Naive thymus-derived CD4-positive, alpha-beta T cell (primary cell): Measurements from ENCODE around the gene GPC1. TPM values are rescaled to one million over a fixed set of nuclear protein-coding genes. Genes with fewer than 3 reads are reported as not detected.

Experiments used
- ATAC-seq: fragments of 150-1000 bp; cut with Tn5 transposase; 2 replicates; pipeline ENCODE4 v1.10.0; 2021; ENCODE audit warnings: mild to moderate bottlenecking, moderate library complexity
- CTCF ChIA-PET: fragments of 350-600 bp; sonication (Branson Sonifier 250); formaldehyde crosslinking; loops from one replicate; lab custom pipeline; 2021; ENCODE audit warnings: antibody characterized with exemption; lab: Charles Lee
- POLR2A ChIA-PET: fragments of 350-600 bp; sonication (Branson Sonifier 250); formaldehyde crosslinking; loops from one replicate; lab custom pipeline; 2021; ENCODE audit warnings: antibody characterized with exemption, inconsistent platforms; lab: Charles Lee
- DNase-seq, 9 donors: peaks; one replicate each; pipeline versions ENCODE4 v3.0.0 to v3.0.0-alpha.2; 2020 to 2022; ENCODE audit warnings: mixed read lengths in 1 of 9
- H3K27ac ChIP-seq: one replicate; pipeline ENCODE4 v1.7.0; 2013; ENCODE audit warnings: mild to moderate bottlenecking, low read depth, low read length, moderate library complexity
- H3K27me3 ChIP-seq, 2 donors: one replicate each; pipeline ENCODE4 v1.7.0; 2013; ENCODE audit warnings: low read length in 2 of 2, mild to moderate bottlenecking in 2 of 2, moderate library complexity in 2 of 2; ENCODE audit not compliant: control insufficient read depth in 2 of 2, insufficient read depth in 2 of 2
- H3K36me3 ChIP-seq, 3 experiments: 1 replicate in 2 of 3; 2 replicates in 1 of 3; pipeline ENCODE4 v1.7.0; 2013; ENCODE audit warnings: low read length in 3 of 3, mild to moderate bottlenecking in 3 of 3, moderate library complexity in 1 of 3; ENCODE audit not compliant: insufficient read depth in 3 of 3, control insufficient read depth in 2 of 3
- H3K4me1 ChIP-seq, 2 donors: one replicate each; pipeline ENCODE4 v1.7.0; 2013; ENCODE audit warnings: low read length in 2 of 2, mild to moderate bottlenecking in 2 of 2, moderate library complexity in 1 of 2; ENCODE audit not compliant: control insufficient read depth in 2 of 2, insufficient read depth in 2 of 2
- H3K4me3 ChIP-seq: 2 replicates; pipeline ENCODE4 v1.7.0; 2013; ENCODE audit warnings: mild to moderate bottlenecking, low read length
- H3K9me3 ChIP-seq, 3 experiments: 1 replicate in 2 of 3; 2 replicates in 1 of 3; pipeline ENCODE4 v1.7.0; 2013; ENCODE audit warnings: low read length in 3 of 3; ENCODE audit not compliant: control insufficient read depth in 2 of 3
- H3K27ac Mint-ChIP-seq, 9 donors: one replicate each; pipeline ENCODE4 v1.8.0; 2020 to 2022; ENCODE audit warnings: mixed read lengths in 9 of 9, mild to moderate bottlenecking in 8 of 9, moderate library complexity in 5 of 9, inconsistent platforms in 2 of 9
- H3K27me3 Mint-ChIP-seq, 5 donors: one replicate each; pipeline ENCODE4 v1.8.0; 2021 to 2022; ENCODE audit warnings: mixed read lengths in 5 of 5, mild to moderate bottlenecking in 1 of 5
- H3K36me3 Mint-ChIP-seq, 5 donors: one replicate each; pipeline ENCODE4 v1.8.0; 2020 to 2022; ENCODE audit warnings: mixed read lengths in 5 of 5, mild to moderate bottlenecking in 3 of 5, inconsistent platforms in 1 of 5
- H3K4me1 Mint-ChIP-seq, 7 donors: one replicate each; pipeline ENCODE4 v1.8.0; 2020 to 2022; ENCODE audit warnings: mixed read lengths in 7 of 7, mild to moderate bottlenecking in 3 of 7, inconsistent platforms in 1 of 7
- H3K4me3 Mint-ChIP-seq, 10 donors: one replicate each; pipeline ENCODE4 v1.8.0; 2020 to 2022; ENCODE audit warnings: mild to moderate bottlenecking in 10 of 10, mixed read lengths in 10 of 10, moderate library complexity in 6 of 10, inconsistent platforms in 2 of 10
- H3K9me3 Mint-ChIP-seq, 11 donors: one replicate each; pipeline ENCODE4 v1.8.0; 2020 to 2022; ENCODE audit warnings: mixed read lengths in 11 of 11, mild to moderate bottlenecking in 4 of 11, inconsistent platforms in 1 of 11, moderate library complexity in 1 of 11
- intact Hi-C, 2 donors: fragments of 100-400 bp; cut with micrococcal nuclease; formaldehyde crosslinking; loops; one replicate each; pipeline ENCODE4 v1.15.1; 2023
- polyA plus RNA-seq, 2 donors: library from polyadenylated mRNA; unstranded; fragments of 300-500 nt; fragmentation: Illumina TruSeq; gene quantifications; one replicate each; pipeline ENCODE4 v1.2.3, GENCODE V29; 2021
- total RNA-seq, 6 experiments: library from RNA in 5 of 6; stranded (reverse) in 5 of 6; gene quantifications; 1 replicate in 5 of 6; 2 replicates in 1 of 6; pipeline ENCODE4 v1.2.3 and lab custom pipeline; 2021 to 2026

The GPC1 gene
- total and polyA plus RNA-seq, 7 experiments from 2014 or later, result 0.08 to 4.5 (median 0.68) TPM; not detected in 1

- Mint-ChIP-seq H3K4me3 (no peak overlapping the region), H3K27ac (no peak overlapping the region), H3K4me1 (peaks cover 0 to 9% (median 8%) of the 10 kb centered on the region in 7 donors), H3K27me3 (peaks cover 8 to 26% (median 12%) of the 10 kb centered on the region in 5 donors), H3K36me3 (no peaks in the 10 kb centered on the region), H3K9me3 (peaks cover 0 to 3% (median 0%) of the 10 kb centered on the region in 11 donors)
- no peaks in the 10 kb centered on the region for H3K4me1 ChIP-seq
- H3K36me3 ChIP-seq, result no peaks in the 10 kb centered on the region
- intact Hi-C loops, result no loop called here
- H3K27me3 ChIP-seq, result peaks cover 0 to 13% of the 10 kb centered on the region in 2 donors
- H3K4me3 ChIP-seq, result no peak overlapping the region
- ATAC-seq (no peak), DNase-seq (no peak)
- POLR2A ChIA-PET, result no interaction called here
- CTCF ChIA-PET, result no interaction called here
- H3K9me3 ChIP-seq, result no peaks in the 10 kb centered on the region
- H3K27ac ChIP-seq, result no peak overlapping the region
Measured at GRCh38 chr2:240458900-240459391, 23.5 kb downstream of the GPC1 start.

- ATAC-seq (no peak), DNase-seq (no peak)
- no peaks in the 10 kb centered on the region for H3K9me3 ChIP-seq
- H3K4me3 Mint-ChIP-seq, result no peak overlapping the region
- H3K4me1 ChIP-seq, result no peaks in the 10 kb centered on the region
- peaks cover 0 to 7% of the 10 kb centered on the region in 2 donors for H3K27me3 ChIP-seq
- H3K27ac ChIP-seq, result no peak overlapping the region
- no peaks in the 10 kb centered on the region for H3K36me3 ChIP-seq
- intact Hi-C loops, result no loop called here
- no peak overlapping the region for H3K4me3 ChIP-seq
- H3K4me1 Mint-ChIP-seq, result peaks cover 0 to 7% (median 4%) of the 10 kb centered on the region in 7 donors
- ChIA-PET POLR2A (no interaction called here), CTCF (no interaction called here)
- H3K9me3 Mint-ChIP-seq, result peaks cover 0 to 3% (median 0%) of the 10 kb centered on the region in 11 donors
- H3K36me3 Mint-ChIP-seq, result no peaks in the 10 kb centered on the region
- no peak overlapping the region for H3K27ac Mint-ChIP-seq
- H3K27me3 Mint-ChIP-seq, result peaks cover 5 to 19% (median 5%) of the 10 kb centered on the region in 5 donors
Measured at GRCh38 chr2:240459401-240460252, 24.2 kb downstream of the GPC1 start.

DNA sequence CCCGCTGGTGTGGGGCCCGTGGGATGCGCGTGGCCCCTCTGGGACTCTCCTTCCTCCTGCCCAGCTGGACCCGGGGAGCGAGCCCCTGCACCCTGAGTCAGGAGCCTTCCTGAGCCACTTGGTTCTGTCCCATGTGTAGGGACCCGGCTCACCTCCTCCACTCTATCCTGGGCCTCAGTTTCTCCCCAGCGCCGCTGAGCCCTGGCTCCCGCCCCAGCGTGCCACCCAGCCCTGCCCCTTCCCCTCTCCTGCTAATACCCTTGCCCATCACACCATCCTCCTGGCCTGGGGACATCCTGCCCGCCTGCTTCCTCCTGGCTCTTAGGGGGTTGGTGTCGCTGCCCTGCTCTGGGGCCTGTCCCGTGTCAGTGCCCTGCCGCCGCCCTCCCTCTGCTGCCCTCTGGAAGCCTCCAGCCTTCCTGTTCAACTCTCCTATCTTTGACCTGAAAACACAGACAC lies 24.8 kb downstream of the GPC1 start:
- H3K27me3 ChIP-seq, result peaks cover 0 to under 1% of the 10 kb centered on the region in 2 donors
- no peaks in the 10 kb centered on the region for H3K9me3 ChIP-seq
- POLR2A ChIA-PET, result no interaction called here
- Mint-ChIP-seq H3K36me3 (no peaks in the 10 kb centered on the region), H3K4me1 (peaks cover 0 to 3% (median 0%) of the 10 kb centered on the region in 7 donors), H3K27me3 (peaks cover 0 to 14% (median 0%) of the 10 kb centered on the region in 5 donors), H3K9me3 (no peaks in the 10 kb centered on the region), H3K27ac (no peak overlapping the region), H3K4me3 (no peak overlapping the region)
- H3K27ac ChIP-seq, result no peak overlapping the region
- H3K36me3 ChIP-seq, result no peaks in the 10 kb centered on the region
- H3K4me1 ChIP-seq, result no peaks in the 10 kb centered on the region
- H3K4me3 ChIP-seq, result no peak overlapping the region
- intact Hi-C loops, result no loop called here
- CTCF ChIA-PET, result no interaction called here
- ATAC-seq, result no peak
- DNase-seq, result no peak

DNA sequence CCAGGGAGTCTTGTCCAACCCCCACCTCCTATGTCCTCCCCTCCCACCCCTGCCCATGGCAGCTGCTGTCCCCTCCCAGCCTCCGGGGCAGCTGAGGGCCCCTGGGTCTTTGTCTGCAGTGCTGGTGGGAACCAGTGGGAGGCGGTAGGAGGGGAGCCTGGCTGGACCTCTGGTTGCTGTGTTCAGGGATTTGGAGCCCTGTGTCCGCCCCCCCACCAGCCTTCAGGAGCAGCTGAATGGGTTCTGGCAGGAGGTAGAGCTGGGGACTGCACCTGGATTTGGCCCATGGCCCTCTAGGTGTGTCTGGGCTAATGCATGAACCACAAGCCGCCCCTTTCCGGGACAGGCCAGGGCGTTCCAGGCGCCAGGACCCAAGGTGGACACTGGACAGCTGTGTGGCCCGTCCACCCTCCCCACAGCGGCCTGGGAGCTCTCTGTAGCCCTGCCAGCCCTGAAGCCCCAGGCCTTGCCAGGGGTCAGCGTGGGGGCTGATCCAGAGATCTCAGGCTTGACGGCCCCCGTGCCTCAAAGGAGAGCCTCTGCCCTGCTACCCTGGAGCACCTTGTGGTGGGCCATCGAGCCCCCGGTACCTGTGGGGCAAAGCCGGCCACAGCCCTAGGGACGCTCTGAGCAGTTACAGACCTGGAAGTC lies 25.4 kb downstream of the GPC1 start:
- ATAC-seq, result no peak
- Mint-ChIP-seq H3K36me3 (no peaks in the 10 kb centered on the region), H3K27me3 (peaks cover 0 to 10% (median 0%) of the 10 kb centered on the region in 5 donors), H3K4me3 (no peak overlapping the region), H3K9me3 (no peaks in the 10 kb centered on the region), H3K27ac (no peak overlapping the region), H3K4me1 (no peaks in the 10 kb centered on the region)
- no peaks in the 10 kb centered on the region for H3K4me1 ChIP-seq
- ChIA-PET CTCF (no interaction called here), POLR2A (no interaction called here)
- H3K36me3 ChIP-seq, result no peaks in the 10 kb centered on the region
- intact Hi-C loops, result no loop called here
- no peak overlapping the region for H3K27ac ChIP-seq
- no peaks in the 10 kb centered on the region for H3K27me3 ChIP-seq
- no peak for DNase-seq
- no peak overlapping the region for H3K4me3 ChIP-seq
- no peaks in the 10 kb centered on the region for H3K9me3 ChIP-seq

DNA sequence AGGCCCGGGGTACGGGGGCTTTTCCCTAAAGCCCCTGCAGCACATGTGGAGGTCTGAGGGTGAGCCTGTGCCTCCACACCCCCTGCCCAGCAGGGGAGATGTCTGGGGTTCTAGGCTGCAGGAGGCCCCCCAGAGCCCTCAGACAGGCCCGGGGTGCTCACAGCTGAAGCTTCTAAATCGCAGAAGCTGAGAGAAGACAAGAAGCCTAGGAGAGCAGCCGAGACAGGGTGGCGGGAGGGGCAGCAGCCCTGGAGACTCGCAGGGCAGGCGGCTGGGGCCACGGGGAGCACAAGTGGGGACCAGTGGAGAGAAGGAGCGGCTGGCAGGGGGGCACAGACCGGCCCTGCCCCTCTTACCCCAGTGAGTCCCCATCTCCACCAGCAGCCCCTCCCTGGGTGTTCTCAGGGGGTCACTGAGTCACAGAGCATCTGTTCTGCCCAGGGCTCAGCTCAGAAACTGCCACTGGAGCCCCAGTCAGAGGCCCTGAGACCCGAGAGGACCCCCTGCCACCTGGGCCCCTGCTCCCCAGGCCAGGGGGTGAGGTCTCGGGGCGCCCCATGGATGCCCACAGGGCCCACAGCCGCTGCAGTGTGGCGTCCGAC lies 26.1 kb downstream of the GPC1 start:
- Mint-ChIP-seq H3K27ac (no peak overlapping the region), H3K27me3 (peaks cover 0 to 7% (median 0%) of the 10 kb centered on the region in 5 donors), H3K36me3 (no peaks in the 10 kb centered on the region), H3K4me1 (no peaks in the 10 kb centered on the region), H3K9me3 (no peaks in the 10 kb centered on the region), H3K4me3 (no peak overlapping the region)
- Histone ChIP-seq H3K36me3 (no peaks in the 10 kb centered on the region), H3K4me3 (no peak overlapping the region), H3K27me3 (no peaks in the 10 kb centered on the region), H3K4me1 (no peaks in the 10 kb centered on the region), H3K9me3 (no peaks in the 10 kb centered on the region), H3K27ac (no peak overlapping the region)
- ChIA-PET POLR2A (no interaction called here), CTCF (no interaction called here)
- peak in 1 of 9 donors; percentile 3 for DNase-seq
- ATAC-seq, result no peak
- intact Hi-C loops, result no loop called here

DNA sequence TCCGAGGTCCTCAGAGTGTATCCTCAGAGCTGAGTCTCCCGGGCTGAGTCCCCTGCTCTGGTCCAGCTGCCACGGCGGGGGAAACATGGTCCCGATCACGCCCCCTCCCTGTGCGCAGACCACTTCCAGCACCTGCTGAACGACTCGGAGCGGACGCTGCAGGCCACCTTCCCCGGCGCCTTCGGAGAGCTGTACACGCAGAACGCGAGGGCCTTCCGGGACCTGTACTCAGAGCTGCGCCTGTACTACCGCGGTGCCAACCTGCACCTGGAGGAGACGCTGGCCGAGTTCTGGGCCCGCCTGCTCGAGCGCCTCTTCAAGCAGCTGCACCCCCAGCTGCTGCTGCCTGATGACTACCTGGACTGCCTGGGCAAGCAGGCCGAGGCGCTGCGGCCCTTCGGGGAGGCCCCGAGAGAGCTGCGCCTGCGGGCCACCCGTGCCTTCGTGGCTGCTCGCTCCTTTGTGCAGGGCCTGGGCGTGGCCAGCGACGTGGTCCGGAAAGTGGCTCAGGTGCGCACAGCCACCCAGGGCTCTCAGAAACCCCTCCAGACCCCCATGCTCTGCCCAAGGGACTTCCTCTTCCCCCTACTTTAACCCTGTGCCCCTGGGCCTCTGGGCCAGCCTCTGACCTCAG lies 26.7 kb downstream of the GPC1 start:
- Histone ChIP-seq H3K4me1 (no peaks in the 10 kb centered on the region), H3K27ac (no peak overlapping the region), H3K4me3 (no peak overlapping the region), H3K9me3 (no peaks in the 10 kb centered on the region), H3K27me3 (no peaks in the 10 kb centered on the region), H3K36me3 (no peaks in the 10 kb centered on the region)
- CTCF ChIA-PET, result no interaction called here
- no peak overlapping the region for H3K4me3 Mint-ChIP-seq
- H3K36me3 Mint-ChIP-seq, result no peaks in the 10 kb centered on the region
- H3K9me3 Mint-ChIP-seq, result no peaks in the 10 kb centered on the region
- H3K27ac Mint-ChIP-seq, result no peak overlapping the region
- DNase-seq (peak in 2 of 9 donors; percentile 6 to 16), ATAC-seq (no peak)
- intact Hi-C loops, result no loop called here
- POLR2A ChIA-PET, result no interaction called here
- H3K4me1 Mint-ChIP-seq, result no peaks in the 10 kb centered on the region
- H3K27me3 Mint-ChIP-seq, result peaks cover 0 to 1% (median 0%) of the 10 kb centered on the region in 5 donors
